GM12873 (cell line): ENCODE data around the gene ZNF581.

ENCODE experiments used
- CTCF ChIP-seq: IDR thresholded peaks from 2 replicates; pipeline ENCODE4 v1.5.1; 2012; ENCODE audit warnings: low read depth, mild to moderate bottlenecking, moderate library complexity, low read length, control low read depth; ENCODE audit not compliant: insufficient read depth; ENCODE audit errors: missing control alignments

ZNF581 gene

GRCh38 chr19:55666343-55667005, 23.0 kb downstream of the ZNF581 start:
- no peak for TF ChIP-seq CTCF

GRCh38 chr19:55667006-55667381, 23.5 kb downstream of the ZNF581 start:
- TF ChIP-seq CTCF: no peak

- TF ChIP-seq CTCF: no peak
Observed at GRCh38 chr19:55667511-55667910, 24.1 kb downstream of the ZNF581 start.

- no peak for TF ChIP-seq CTCF
Observed at GRCh38 chr19:55667958-55668357, 24.5 kb downstream of the ZNF581 start.

- TF ChIP-seq CTCF: no peak
Observed at GRCh38 chr19:55668603-55669348, 25.3 kb downstream of the ZNF581 start.

GRCh38 chr19:55669418-55670279, 26.2 kb downstream of the ZNF581 start:
- no peak for TF ChIP-seq CTCF
